Endodermal cell (in vitro differentiated cells): ENCODE results near the gene ZFP2. TPM values are rescaled to one million over a fixed set of nuclear protein-coding genes. Genes with fewer than 3 reads are reported as not detected.
"Not testable (repeated sequence)": the region's sequence is repeated elsewhere in the genome, so short reads cannot be mapped to it uniquely, and the experiment has no call there.

ENCODE experiments used
- DNase-seq: peaks from one replicate; pipeline ENCODE4 v3.0.0-alpha.2; 2017
- H3K27ac ChIP-seq: 2 replicates; pipeline ENCODE4 v1.5.1; 2013; ENCODE audit warnings: mild to moderate bottlenecking, low read depth, low read length, moderate library complexity
- H3K27me3 ChIP-seq: 2 replicates; pipeline ENCODE4 v1.6.1; 2013; ENCODE audit warnings: mild to moderate bottlenecking, low read length, moderate library complexity; ENCODE audit not compliant: insufficient read depth, control insufficient read depth, poor library complexity, severe bottlenecking
- H3K36me3 ChIP-seq: 2 replicates; pipeline ENCODE4 v1.7.0; 2013; ENCODE audit warnings: mild to moderate bottlenecking, low read length, moderate library complexity; ENCODE audit not compliant: control insufficient read depth, insufficient read depth
- H3K4me1 ChIP-seq: one replicate; pipeline ENCODE4 v1.7.0; 2013; ENCODE audit warnings: low read length; ENCODE audit not compliant: control insufficient read depth, insufficient read depth
- H3K4me3 ChIP-seq: 2 replicates; pipeline ENCODE4 v1.5.1; 2013; ENCODE audit warnings: mild to moderate bottlenecking, low read length, moderate library complexity
- H3K9ac ChIP-seq: 2 replicates; pipeline ENCODE4 v1.6.1; 2013; ENCODE audit warnings: mild to moderate bottlenecking, low read length, moderate library complexity; ENCODE audit not compliant: poor library complexity, severe bottlenecking; ENCODE audit errors: extremely low read depth
- H3K9me3 ChIP-seq: 2 replicates; pipeline ENCODE4 v1.6.1; 2013; ENCODE audit warnings: mild to moderate bottlenecking, low read length, moderate library complexity; ENCODE audit not compliant: control insufficient read depth
- H3K27ac Mint-ChIP-seq: 2 replicates; pipeline ENCODE4 v1.8.0; 2020; ENCODE audit warnings: mixed read lengths
- H3K27me3 Mint-ChIP-seq: 2 replicates; pipeline ENCODE4 v1.8.0; 2021; ENCODE audit warnings: mild to moderate bottlenecking, mixed read lengths; ENCODE audit not compliant: insufficient read depth
- H3K36me3 Mint-ChIP-seq: 2 replicates; pipeline ENCODE4 v1.8.0; 2020; ENCODE audit warnings: low read depth, mixed read lengths
- H3K4me1 Mint-ChIP-seq: 2 replicates; pipeline ENCODE4 v1.8.0; 2020; ENCODE audit warnings: mixed read lengths
- H3K4me3 Mint-ChIP-seq: 2 replicates; pipeline ENCODE4 v1.8.0; 2020; ENCODE audit warnings: mild to moderate bottlenecking, moderate library complexity, mixed read lengths
- H3K9me3 Mint-ChIP-seq: 2 replicates; pipeline ENCODE4 v1.8.0; 2020; ENCODE audit warnings: mild to moderate bottlenecking, mixed read lengths
- CTCF ChIP-seq: fragments of 200-600 bp; sonication (generic); conservative IDR thresholded peaks from 2 replicates; pipeline ENCODE4 v1.5.0; 2021; ENCODE audit warnings: antibody characterized with exemption, mild to moderate bottlenecking
- WGBS, 2 experiments: methylation state at CpG; one replicate each; pipeline versions ENCODE4 v1.1.5 to v1.1.7; 2013; ENCODE audit warnings: missing lambda C conversion rate in 2 of 2, mixed read lengths in 1 of 2; ENCODE audit not compliant: insufficient coverage in 1 of 2, insufficient read length in 1 of 2; 5-methylcytosine and 5-hydroxymethylcytosine counted together
- total RNA-seq, 2 donors: library from RNA; stranded (reverse); fragmentation: NEBNext Ultra II Directional in 1 of 2; extraction: Animal tissue kit (Norgen Biotek cat#: 25700) in 1 of 2; gene quantifications; 2 replicates in 1 of 2; 3 replicates in 1 of 2; pipeline ENCODE4 v1.2.1, GENCODE V29; 2021

ZFP2 gene
- total RNA-seq, 2 donors from 2014 or later = 1.8 to 3.3 TPM

GRCh38 chr5:178870411-178870810, 25.3 kb upstream of the ZFP2 start:
- WGBS, 2 experiments = 95% methylated on average over 8 of the region's 8 CpGs
- Histone ChIP-seq H3K4me1 (no peaks in the 10 kb centered on the region), H3K9me3 (peaks cover 37% of the 10 kb centered on the region)

GRCh38 chr5:178872302-178872701, 23.4 kb upstream of the ZFP2 start:
- WGBS, 2 experiments = 93% methylated on average over 1 of the region's 1 CpG; no CpG with 5 or more reads in 1 of the 2 experiments
- Mint-ChIP-seq H3K4me1 (no peaks in the 10 kb centered on the region), H3K27ac (no peak overlapping the region), H3K4me3 (no peak overlapping the region), H3K27me3 (no peaks in the 10 kb centered on the region), H3K9me3 (peaks cover 40% of the 10 kb centered on the region), H3K36me3 (peaks cover 89% of the 10 kb centered on the region)
- Histone ChIP-seq H3K4me3 (no peak overlapping the region), H3K27me3 (no peaks in the 10 kb centered on the region), H3K36me3 (peaks cover 85% of the 10 kb centered on the region), H3K9me3 (peaks cover 56% of the 10 kb centered on the region), H3K9ac (no peak overlapping the region), H3K27ac (no peak overlapping the region), H3K4me1 (no peaks in the 10 kb centered on the region)
- no peak for DNase-seq
- no peak for TF ChIP-seq CTCF

More at GRCh38 chr5:178870411-178870810, 25.3 kb upstream of the ZFP2 start:
- H3K27me3 ChIP-seq = no peaks in the 10 kb centered on the region
- DNase-seq = no peak
- no peak overlapping the region for H3K4me3 Mint-ChIP-seq
- H3K36me3 Mint-ChIP-seq = peaks cover 89% of the 10 kb centered on the region
- H3K9me3 Mint-ChIP-seq = peaks cover 24% of the 10 kb centered on the region
- peaks cover 85% of the 10 kb centered on the region for H3K36me3 ChIP-seq
- no peaks in the 10 kb centered on the region for H3K4me1 Mint-ChIP-seq
- H3K27me3 Mint-ChIP-seq = no peaks in the 10 kb centered on the region
- no peak overlapping the region for H3K9ac ChIP-seq
- no peak for TF ChIP-seq CTCF
- no peak overlapping the region for H3K27ac ChIP-seq
- H3K4me3 ChIP-seq = no peak overlapping the region
- no peak overlapping the region for H3K27ac Mint-ChIP-seq

- not testable (repeated sequence) for H3K4me1 Mint-ChIP-seq, DNase-seq, H3K4me3 Mint-ChIP-seq, H3K27ac Mint-ChIP-seq, H3K27ac ChIP-seq, H3K27me3 ChIP-seq, H3K4me1 ChIP-seq, H3K9ac ChIP-seq, H3K27me3 Mint-ChIP-seq
- Mint-ChIP-seq H3K9me3 (peaks cover 94% of the 10 kb centered on the region), H3K36me3 (peaks cover 96% of the 10 kb centered on the region)
- Histone ChIP-seq H3K4me3 (peak overlapping the region; percentile 57), H3K9me3 (peaks cover 97% of the 10 kb centered on the region), H3K36me3 (peaks cover 93% of the 10 kb centered on the region)
- 100% methylated on average over 1 of the region's 4 CpGs; no CpG with 5 or more reads in 1 of the 2 experiments for WGBS, 2 experiments
These were observed 12.5 kb upstream of the ZFP2 start for GRCh38 chr5:178883115-178883694.
